Measurements from ENCODE around the gene GATA2.

GATA2 gene

GRCh38 chr3:128492671-128493569, at the start of gene GATA2:
Gene GATA2, minus strand, starts transcription at chr3:128493201. Its CDS starts 6,170 bp downstream, at chr3:128487031.
- DNase-seq, result no peak

- DNase-seq, result no peak
Observed at GRCh38 chr3:128541246-128541645, 48.2 kb upstream of the GATA2 start.

GRCh38 chr3:128539376-128539775, 46.4 kb upstream of the GATA2 start:
- no peak for DNase-seq

GRCh38 chr3:128537091-128537703, 44.2 kb upstream of the GATA2 start:
- no peak for DNase-seq

GRCh38 chr3:128532012-128532983, 39.3 kb upstream of the GATA2 start:
- no peak for DNase-seq

GRCh38 chr3:128524374-128525299, 31.6 kb upstream of the GATA2 start:
- DNase-seq, result no peak

GRCh38 chr3:128523591-128523990, 30.6 kb upstream of the GATA2 start:
- no peak for DNase-seq

- DNase-seq, result no peak
Observed at GRCh38 chr3:128521715-128522114, 28.7 kb upstream of the GATA2 start.

- DNase-seq, result no peak
Observed at GRCh38 chr3:128518587-128519490, 25.8 kb upstream of the GATA2 start.

GRCh38 chr3:128517648-128518047, 24.6 kb upstream of the GATA2 start:
- no peak for DNase-seq

- DNase-seq, result no peak
Observed at GRCh38 chr3:128515967-128516366, 23.0 kb upstream of the GATA2 start.

- no peak for DNase-seq
Observed at GRCh38 chr3:128508852-128509251, 15.9 kb upstream of the GATA2 start.

GRCh38 chr3:128506754-128507153, 13.8 kb upstream of the GATA2 start:
- no peak for DNase-seq

- no peak for DNase-seq
Observed at GRCh38 chr3:128505771-128506170, 12.8 kb upstream of the GATA2 start.

- no peak for DNase-seq
Observed at GRCh38 chr3:128504963-128505730, 12.1 kb upstream of the GATA2 start.

- no peak for DNase-seq
Observed at GRCh38 chr3:128504533-128504915, 11.5 kb upstream of the GATA2 start.

GRCh38 chr3:128503751-128504532, 10.9 kb upstream of the GATA2 start:
- DNase-seq, result no peak

GRCh38 chr3:128503164-128503651, 10.2 kb upstream of the GATA2 start:
- no peak for DNase-seq

GRCh38 chr3:128502712-128503111, 9.7 kb upstream of the GATA2 start:
- no peak for DNase-seq
